Ovary (tissue), 9 donors: ENCODE measurements around the gene SIL1. TPM values are rescaled to one million over a fixed set of nuclear protein-coding genes. Genes with fewer than 3 reads are reported as not detected.

Source experiments
- DNase-seq, 5 donors: peaks; one replicate each; pipeline ENCODE4 v3.0.0-alpha.2; 2019 to 2020
- H3K27ac ChIP-seq, 2 donors: fragments of 200-600 bp; one replicate each; pipeline versions ENCODE4 v1.5.1 to v1.8.0; 2019 to 2022
- H3K27me3 ChIP-seq: fragments of 200-600 bp; one replicate; pipeline ENCODE4 v1.8.0; 2022
- H3K36me3 ChIP-seq: fragments of 200-600 bp; sonication (generic); one replicate; pipeline ENCODE4 v1.5.1; 2019
- H3K4me1 ChIP-seq: one replicate; pipeline ENCODE4 v1.8.1; 2013; ENCODE audit warnings: mild to moderate bottlenecking, moderate library complexity; ENCODE audit not compliant: insufficient read depth
- H3K4me3 ChIP-seq: fragments of 200-600 bp; sonication (generic); one replicate; pipeline ENCODE4 v1.5.1; 2017
- H3K9me3 ChIP-seq, 2 donors: fragments of 200-600 bp in 1 of 2; sonication (generic) in 1 of 2; one replicate each; pipeline versions ENCODE4 v1.5.1 to v1.8.1; 2013 to 2019; ENCODE audit warnings: mild to moderate bottlenecking in 1 of 2, moderate library complexity in 1 of 2
- CTCF ChIP-seq, 3 donors: fragments of 450-650 bp in 2 of 3; fragments of 200-600 bp in 1 of 3; IDR thresholded peaks; one replicate each; pipeline versions ENCODE4 v1.5.1 to v1.8.0; 2016 to 2022; ENCODE audit warnings: antibody characterized with exemption in 3 of 3, mild to moderate bottlenecking in 1 of 3
- EP300 ChIP-seq: sonication (generic); formaldehyde crosslinking; IDR thresholded peaks from one replicate; pipeline ENCODE4 v1.6.1; 2017; ENCODE audit warnings: antibody characterized with exemption
- POLR2A ChIP-seq: fragments of 450-650 bp; IDR thresholded peaks from one replicate; pipeline ENCODE4 v1.6.1; 2017; ENCODE audit warnings: antibody characterized with exemption, mild to moderate bottlenecking, moderate library complexity
- WGBS, 3 donors: extraction: QIAGEN DNeasy Blood & Tissue Kit in 1 of 3; methylation state at CpG; one replicate each; pipeline versions ENCODE4 v1.1.5 to v1.1.7; 2013 to 2017; 5-methylcytosine and 5-hydroxymethylcytosine counted together
- intact Hi-C, 4 donors: fragments of 100-400 bp; cut with DNase I; formaldehyde crosslinking; loops; one replicate each; pipeline versions ENCODE4 v1.11.0 to v1.15.1; 2022 to 2023
- polyA plus RNA-seq, 2 donors: library from polyadenylated mRNA; stranded (reverse); fragments of 200-250 nt in 1 of 2; fragments of 350-450 nt in 1 of 2; fragmentation: Illumina TruSeq in 1 of 2; extraction: RNeasy Lipid Tissue Mini Kit (QIAGEN cat#74804) in 1 of 2; gene quantifications; one replicate each; pipeline ENCODE4 v1.2.3, GENCODE V29; 2013 to 2014
- total RNA-seq, 7 donors: library from RNA; depleted of rRNA in 2 of 7; stranded (reverse); fragments of >200 nt in 2 of 7; fragmentation: NEBNext Ultra II Directional in 3 of 7; extraction: Animal tissue kit (Norgen Biotek cat#: 25700) in 3 of 7; gene quantifications; one replicate each; pipeline versions ENCODE4 v1.1.0 to v1.2.4, GENCODE V29; 2016 to 2023
- donor health status: DM: no; HTN: no; CAD: no; lungs with moderate emphysema.
- donor health status: DM: no; HTN: no; CAD: no.
- donor health status: Bipolar disorder and iron deficiency.
- donor health status: DM: yes; HTN: yes; CAD: no.
- donor health status: DM: no; HTN: no; CAD: no.
- donor health status: DM: yes; HTN: yes; CAD: no.

Gene SIL1
- total and polyA plus RNA-seq, 9 donors: 15.7 to 93.0 (median 34.9) TPM

DNA sequence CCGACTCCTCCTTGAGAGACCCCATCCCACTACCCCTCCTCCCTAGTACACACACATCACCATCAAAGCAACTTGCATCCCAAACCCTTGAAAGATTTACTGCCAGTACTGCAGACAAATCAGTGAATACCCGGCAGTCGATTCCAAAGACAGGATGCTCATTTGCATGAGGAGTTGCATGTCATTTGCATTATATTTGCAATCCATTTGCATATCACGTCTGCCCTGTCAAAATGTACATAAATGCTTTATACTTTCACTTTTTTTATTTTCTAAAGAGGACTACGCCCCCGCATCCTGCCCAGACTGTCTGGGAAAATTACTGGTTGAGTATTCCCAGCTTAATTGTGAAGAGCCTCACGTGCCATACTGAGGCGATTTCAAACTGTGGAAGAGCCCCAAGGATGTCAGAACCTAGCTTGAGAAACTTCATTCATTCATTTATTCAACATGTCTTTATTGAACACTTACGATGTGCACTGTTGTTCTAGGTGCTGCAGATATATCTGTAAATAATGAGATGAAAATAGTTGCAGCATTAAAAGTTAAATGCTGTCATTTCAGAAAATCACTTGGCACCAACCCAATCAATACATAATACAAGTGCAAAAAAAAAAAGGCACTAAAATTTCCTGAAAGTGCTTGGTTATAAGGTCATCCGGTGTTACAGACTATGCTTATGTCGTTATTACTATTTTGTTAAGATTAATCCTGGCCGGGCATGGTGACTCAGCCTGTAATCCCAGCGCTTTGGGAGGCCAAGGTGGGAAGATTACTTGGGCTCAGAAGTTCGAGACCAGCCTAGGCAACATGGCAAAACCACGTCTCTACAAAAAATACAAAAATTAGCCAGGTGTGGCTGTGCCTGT is 17.2 kb upstream of the SIL1 start:
- peaks cover 4% of the 10 kb centered on the region for H3K4me1 ChIP-seq
- no peaks in the 10 kb centered on the region for H3K9me3 ChIP-seq
- H3K4me3 ChIP-seq: no peak overlapping the region
- TF ChIP-seq EP300: no peak
- TF ChIP-seq CTCF (IDR thresholded peaks at IDR 0.05): no peak
- no peak for TF ChIP-seq POLR2A
- intact Hi-C loops: no loop called here
- H3K27ac ChIP-seq: no peak overlapping the region
- no peaks in the 10 kb centered on the region for H3K36me3 ChIP-seq
- WGBS, 3 donors: 21 to 32% (median 22%) methylated on average over 15 of the region's 15 CpGs
- H3K27me3 ChIP-seq: no peaks in the 10 kb centered on the region
- no peak for DNase-seq

- intact Hi-C loops: no loop called here
- no peak for DNase-seq
- peaks cover 4% of the 10 kb centered on the region for H3K4me1 ChIP-seq
- 95 to 98% (median 98%) methylated on average over 2 of the region's 2 CpGs for WGBS, 3 donors
- no peaks in the 10 kb centered on the region for H3K9me3 ChIP-seq
- no peak for TF ChIP-seq EP300
- no peak for TF ChIP-seq CTCF (IDR thresholded peaks at IDR 0.05)
- no peak for TF ChIP-seq POLR2A
- H3K27me3 ChIP-seq: no peaks in the 10 kb centered on the region
- H3K4me3 ChIP-seq: no peak overlapping the region
- no peaks in the 10 kb centered on the region for H3K36me3 ChIP-seq
- H3K27ac ChIP-seq: no peak overlapping the region
Observed at GRCh38 chr5:139214646-139215045, 16.5 kb upstream of the SIL1 start.

DNA sequence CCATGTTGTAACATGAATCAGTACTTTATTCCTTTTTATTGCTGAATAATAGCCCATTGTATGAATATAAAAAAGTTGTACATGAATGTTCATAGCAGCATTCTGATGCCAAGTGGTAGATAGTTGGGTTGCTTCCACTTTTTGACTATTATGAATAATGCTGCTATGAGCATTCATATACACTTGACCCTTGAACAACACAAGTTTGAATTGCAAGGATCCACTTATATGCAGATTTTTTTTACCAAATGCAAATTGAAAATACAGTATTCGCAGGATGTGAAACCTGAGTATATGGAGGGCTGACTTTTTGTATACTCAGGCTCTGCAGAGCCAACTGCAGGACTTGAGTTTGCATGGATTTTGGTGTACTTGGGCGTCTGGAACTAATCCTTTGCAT is 14.7 kb upstream of the SIL1 start:
- Histone ChIP-seq H3K4me3 (no peak overlapping the region), H3K27ac (no peak overlapping the region), H3K27me3 (no peaks in the 10 kb centered on the region), H3K4me1 (peaks cover 4% of the 10 kb centered on the region), H3K9me3 (no peaks in the 10 kb centered on the region), H3K36me3 (no peaks in the 10 kb centered on the region)
- WGBS, 3 donors: 87 to 93% (median 91%) methylated on average over 2 of the region's 2 CpGs
- intact Hi-C loops: no loop called here
- TF ChIP-seq POLR2A (no peak), EP300 (no peak), CTCF (IDR thresholded peaks at IDR 0.05) (no peak)
- DNase-seq: no peak

GRCh38 chr5:139212486-139212885 is 14.3 kb upstream of the SIL1 start:
- Histone ChIP-seq H3K9me3 (no peaks in the 10 kb centered on the region), H3K27me3 (no peaks in the 10 kb centered on the region), H3K4me3 (no peak overlapping the region), H3K4me1 (peaks cover 4% of the 10 kb centered on the region), H3K36me3 (no peaks in the 10 kb centered on the region), H3K27ac (no peak overlapping the region)
- TF ChIP-seq POLR2A (no peak), CTCF (IDR thresholded peaks at IDR 0.05) (no peak), EP300 (no peak)
- no peak for DNase-seq
- intact Hi-C loops: no loop called here
- 69 to 80% (median 71%) methylated on average over 3 of the region's 3 CpGs for WGBS, 3 donors
